ENCODE results near the gene CNPY3.

Gene CNPY3

DNA sequence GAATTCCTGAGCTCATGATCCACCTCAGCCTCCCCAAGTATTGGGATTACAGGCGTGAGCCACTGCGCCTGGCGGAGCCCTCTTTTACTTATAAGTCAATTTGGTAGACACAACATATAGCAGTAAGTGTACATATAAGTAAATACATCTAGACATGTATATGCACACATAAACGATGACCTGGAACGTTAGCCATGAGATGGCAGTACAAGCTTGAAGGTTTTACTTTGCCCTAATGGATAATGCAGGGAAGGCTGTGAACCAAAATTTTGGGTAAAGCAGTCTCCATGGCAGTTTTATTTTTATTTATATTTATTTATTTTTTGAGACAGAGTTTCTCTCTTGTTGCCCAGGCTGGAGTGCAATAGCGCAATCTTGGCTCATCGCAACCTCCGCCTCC lies 28.8 kb downstream of the CNPY3 start:
- Histone ChIP-seq H3K36me3 (ENCODE audit: insufficient read depth, low read length) (no peaks in the 10 kb centered on the region), H3K4me3 (ENCODE audit: low read depth, low read length) (no peak overlapping the region), H2AFZ (ENCODE audit: low read length, unreplicated experiment) (no peak overlapping the region), H3K79me2 (ENCODE audit: control insufficient read depth, insufficient read depth, low read length, unreplicated experiment) (no peaks in the 10 kb centered on the region), H3K27me3 (ENCODE audit: insufficient read depth, low read length) (no peaks in the 10 kb centered on the region), H3K27ac (ENCODE audit: low read depth, low read length) (no peak overlapping the region), H3K4me1 (ENCODE audit: control insufficient read depth, insufficient read depth, low read length, unreplicated experiment) (peaks cover 4% of the 10 kb centered on the region)

DNA sequence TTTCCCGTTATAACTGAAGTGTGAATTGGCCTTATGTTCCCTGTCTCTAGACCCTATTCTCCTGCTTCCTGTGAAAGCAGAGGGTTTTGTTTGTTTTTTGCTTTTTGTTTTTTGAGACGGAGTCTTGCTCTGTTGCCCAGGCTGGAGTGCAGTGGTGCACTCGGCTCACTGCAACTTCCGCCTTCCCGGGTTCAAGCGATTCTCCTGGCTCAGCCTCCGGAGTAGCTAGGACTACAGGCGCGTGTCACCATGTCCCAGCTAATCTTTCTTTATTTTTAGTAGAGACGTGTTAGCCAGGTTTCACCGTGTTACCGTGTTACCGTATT lies 30.6 kb downstream of the CNPY3 start:
- Histone ChIP-seq H3K4me3 (ENCODE audit: low read depth, low read length) (peak overlapping the region; percentile 72), H2AFZ (ENCODE audit: low read length, unreplicated experiment) (no peak overlapping the region), H3K36me3 (ENCODE audit: insufficient read depth, low read length) (no peaks in the 10 kb centered on the region), H3K79me2 (ENCODE audit: control insufficient read depth, insufficient read depth, low read length, unreplicated experiment) (no peaks in the 10 kb centered on the region), H3K27ac (ENCODE audit: low read depth, low read length) (no peak overlapping the region), H3K27me3 (ENCODE audit: insufficient read depth, low read length) (no peaks in the 10 kb centered on the region), H3K4me1 (ENCODE audit: control insufficient read depth, insufficient read depth, low read length, unreplicated experiment) (peaks cover 4% of the 10 kb centered on the region)

DNA sequence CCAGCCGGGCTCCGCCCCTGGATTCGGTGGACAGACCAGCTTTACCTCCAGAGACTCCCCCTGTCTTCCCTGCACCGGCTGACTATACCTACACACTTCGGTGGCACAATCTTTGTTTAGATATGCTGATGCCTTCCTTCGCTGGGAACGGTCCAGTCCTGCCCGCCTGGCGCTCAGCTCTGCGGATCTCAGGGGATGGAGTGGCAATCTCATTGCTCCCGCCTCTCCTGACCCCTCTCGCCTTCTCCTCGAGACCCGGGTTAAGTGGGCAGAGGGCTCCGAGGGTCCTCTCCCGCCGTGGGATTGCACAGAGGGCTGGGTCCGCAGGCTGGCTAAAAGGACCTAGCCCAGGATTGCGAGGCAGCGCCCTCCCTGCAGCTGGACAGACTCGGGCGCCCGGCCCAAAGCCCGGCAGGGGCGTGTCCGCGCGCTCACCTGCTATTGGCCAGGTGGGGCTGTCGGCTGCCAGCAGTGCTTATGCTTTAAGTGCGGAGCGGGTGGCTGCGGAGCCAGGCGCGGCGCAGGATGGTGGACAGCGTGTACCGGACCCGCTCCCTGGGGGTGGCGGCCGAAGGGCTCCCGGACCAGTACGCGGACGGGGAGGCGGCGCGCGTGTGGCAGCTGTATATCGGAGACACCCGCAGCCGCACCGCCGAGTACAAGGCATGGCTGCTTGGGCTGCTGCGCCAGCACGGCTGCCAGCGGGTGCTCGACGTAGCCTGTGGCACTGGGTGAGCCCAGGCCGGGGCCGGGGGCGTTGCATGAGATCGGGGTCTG lies 31.2 kb downstream of the CNPY3 start, which contains the start of gene GNMT:
Gene GNMT, plus strand, starts transcription at position 512 of the 777 bp plus-strand sequence. Its CDS starts 14 bp downstream, at position 526.
- H3K27me3 ChIP-seq (ENCODE audit: insufficient read depth, low read length): no peaks in the 10 kb centered on the region
- no peak within 1 kb of the TSS for H2AFZ ChIP-seq (ENCODE audit: low read length, unreplicated experiment)
- H3K4me1 ChIP-seq (ENCODE audit: control insufficient read depth, insufficient read depth, low read length, unreplicated experiment): peaks cover 4% of the 10 kb centered on the region
- no peak within 1 kb of the TSS for H3K27ac ChIP-seq (ENCODE audit: low read depth, low read length)
- peak within 1 kb of the TSS; percentile 72 for H3K4me3 ChIP-seq (ENCODE audit: low read depth, low read length)
- no peaks in the 10 kb centered on the region for H3K36me3 ChIP-seq (ENCODE audit: insufficient read depth, low read length)
- H3K79me2 ChIP-seq (ENCODE audit: control insufficient read depth, insufficient read depth, low read length, unreplicated experiment): no peaks in the 10 kb centered on the region

DNA sequence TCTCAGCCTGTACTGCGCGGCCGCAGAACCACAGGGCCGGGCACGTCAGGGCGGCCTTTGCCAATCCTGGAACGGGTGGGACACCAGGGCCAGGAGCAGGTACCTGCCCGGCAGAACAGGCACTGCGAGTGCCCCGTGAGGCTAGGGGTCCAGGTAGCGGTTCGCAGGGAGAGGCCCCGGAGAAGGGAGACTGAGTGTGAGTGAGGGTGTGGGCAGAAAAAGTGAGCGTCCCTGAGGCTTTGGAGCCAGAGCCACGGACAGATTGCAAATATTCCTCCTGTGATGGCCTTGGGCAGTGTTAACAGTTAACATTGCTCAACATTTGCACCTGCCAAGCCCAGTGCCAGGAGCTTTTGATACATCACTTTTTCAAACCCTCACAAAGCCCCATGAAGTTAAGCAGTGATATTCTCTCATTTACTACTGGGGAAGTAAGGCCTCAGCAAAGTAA lies 31.8 kb downstream of the CNPY3 start:
- H3K27ac ChIP-seq (ENCODE audit: low read depth, low read length): no peak overlapping the region
- H3K4me3 ChIP-seq (ENCODE audit: low read depth, low read length): peak overlapping the region; percentile 72
- H3K4me1 ChIP-seq (ENCODE audit: control insufficient read depth, insufficient read depth, low read length, unreplicated experiment): peaks cover 4% of the 10 kb centered on the region
- H2AFZ ChIP-seq (ENCODE audit: low read length, unreplicated experiment): no peak overlapping the region
- no peaks in the 10 kb centered on the region for H3K36me3 ChIP-seq (ENCODE audit: insufficient read depth, low read length)
- no peaks in the 10 kb centered on the region for H3K27me3 ChIP-seq (ENCODE audit: insufficient read depth, low read length)
- H3K79me2 ChIP-seq (ENCODE audit: control insufficient read depth, insufficient read depth, low read length, unreplicated experiment): no peaks in the 10 kb centered on the region

DNA sequence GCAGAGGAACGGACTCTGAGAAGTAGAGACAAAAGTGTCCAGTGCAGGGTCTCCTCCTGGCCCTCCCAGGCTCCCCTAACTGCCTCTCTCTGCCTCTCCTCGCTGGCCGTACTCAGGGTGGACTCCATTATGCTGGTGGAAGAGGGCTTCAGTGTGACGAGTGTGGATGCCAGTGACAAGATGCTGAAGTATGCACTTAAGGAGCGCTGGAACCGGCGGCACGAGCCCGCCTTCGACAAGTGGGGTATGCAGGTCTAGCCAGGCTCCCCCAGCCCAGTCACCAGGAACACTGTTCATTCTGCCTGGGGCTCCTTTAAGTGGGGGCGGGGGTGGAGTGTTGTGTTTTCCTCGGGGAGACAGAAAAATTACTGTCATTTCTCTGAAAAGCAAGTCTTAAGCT lies 32.8 kb downstream of the CNPY3 start:
- Histone ChIP-seq H3K4me3 (ENCODE audit: low read depth, low read length) (no peak overlapping the region), H3K27ac (ENCODE audit: low read depth, low read length) (no peak overlapping the region), H2AFZ (ENCODE audit: low read length, unreplicated experiment) (no peak overlapping the region)

DNA sequence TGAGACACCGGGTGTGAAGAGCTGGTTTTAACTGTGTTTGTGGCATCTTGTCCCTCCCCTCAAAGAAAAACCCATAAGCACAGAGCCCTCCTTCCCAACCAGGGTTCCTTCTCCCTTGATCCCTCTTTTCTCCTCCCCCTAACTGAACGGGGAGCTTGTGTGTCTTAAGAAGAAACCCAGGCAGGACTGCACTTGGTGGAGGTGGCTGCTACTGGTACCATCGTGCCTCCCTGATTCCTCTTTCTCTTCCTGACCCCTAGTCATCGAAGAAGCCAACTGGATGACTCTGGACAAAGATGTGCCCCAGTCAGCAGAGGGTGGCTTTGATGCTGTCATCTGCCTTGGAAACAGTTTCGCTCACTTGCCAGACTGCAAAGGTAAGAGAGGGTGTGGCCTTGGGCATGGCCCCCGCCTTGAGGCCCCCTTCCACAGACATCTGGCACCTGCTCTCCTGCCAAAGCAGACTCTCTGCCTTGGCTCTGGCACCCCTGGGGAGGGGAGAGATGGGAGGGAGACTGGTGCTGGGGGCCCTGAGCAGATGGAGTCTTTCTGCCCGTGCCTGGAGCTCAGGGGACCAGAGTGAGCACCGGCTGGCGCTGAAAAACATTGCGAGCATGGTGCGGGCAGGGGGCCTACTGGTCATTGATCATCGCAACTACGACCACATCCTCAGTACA lies 33.4 kb downstream of the CNPY3 start:
- H3K4me3 ChIP-seq (ENCODE audit: low read depth, low read length): no peak overlapping the region
- H3K36me3 ChIP-seq (ENCODE audit: insufficient read depth, low read length): no peaks in the 10 kb centered on the region
- H3K27me3 ChIP-seq (ENCODE audit: insufficient read depth, low read length): no peaks in the 10 kb centered on the region
- H3K27ac ChIP-seq (ENCODE audit: low read depth, low read length): no peak overlapping the region
- no peak overlapping the region for H2AFZ ChIP-seq (ENCODE audit: low read length, unreplicated experiment)
- no peaks in the 10 kb centered on the region for H3K79me2 ChIP-seq (ENCODE audit: control insufficient read depth, insufficient read depth, low read length, unreplicated experiment)
- H3K4me1 ChIP-seq (ENCODE audit: control insufficient read depth, insufficient read depth, low read length, unreplicated experiment): peaks cover 4% of the 10 kb centered on the region

More for the DNA sequence above, 32.8 kb downstream of the CNPY3 start:
- no peaks in the 10 kb centered on the region for H3K79me2 ChIP-seq (ENCODE audit: control insufficient read depth, insufficient read depth, low read length, unreplicated experiment)
- no peaks in the 10 kb centered on the region for H3K36me3 ChIP-seq (ENCODE audit: insufficient read depth, low read length)
- peaks cover 4% of the 10 kb centered on the region for H3K4me1 ChIP-seq (ENCODE audit: control insufficient read depth, insufficient read depth, low read length, unreplicated experiment)
- no peaks in the 10 kb centered on the region for H3K27me3 ChIP-seq (ENCODE audit: insufficient read depth, low read length)

DNA sequence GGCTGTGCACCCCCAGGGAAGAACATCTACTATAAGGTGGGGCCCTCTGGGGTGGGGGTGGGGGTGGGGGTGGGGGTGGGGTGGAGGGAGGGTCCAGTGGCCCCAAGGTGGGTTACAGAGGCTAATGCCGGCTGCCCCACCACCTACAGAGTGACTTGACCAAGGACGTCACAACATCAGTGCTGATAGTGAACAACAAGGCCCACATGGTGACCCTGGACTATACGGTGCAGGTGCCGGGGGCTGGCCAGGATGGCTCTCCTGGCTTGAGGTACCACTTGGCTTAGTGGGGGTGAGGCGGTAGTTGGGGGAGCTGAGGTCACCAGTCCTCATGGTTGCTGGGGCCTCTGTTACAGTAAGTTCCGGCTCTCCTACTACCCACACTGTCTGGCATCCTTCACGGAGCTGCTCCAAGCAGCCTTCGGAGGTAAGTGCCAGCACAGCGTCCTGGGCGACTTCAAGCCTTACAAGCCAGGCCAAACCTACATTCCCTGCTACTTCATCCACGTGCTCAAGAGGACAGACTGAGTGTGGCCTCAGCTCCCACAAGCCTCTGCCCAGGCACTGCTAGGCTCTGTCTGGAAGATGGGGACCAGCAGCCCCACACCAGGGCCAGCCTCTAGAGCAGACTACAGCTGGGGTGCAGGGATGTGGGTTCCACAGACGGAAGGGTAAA lies 34.0 kb downstream of the CNPY3 start:
- Histone ChIP-seq H3K79me2 (ENCODE audit: control insufficient read depth, insufficient read depth, low read length, unreplicated experiment) (no peaks in the 10 kb centered on the region), H3K4me1 (ENCODE audit: control insufficient read depth, insufficient read depth, low read length, unreplicated experiment) (peaks cover 4% of the 10 kb centered on the region), H3K4me3 (ENCODE audit: low read depth, low read length) (no peak overlapping the region), H3K27me3 (ENCODE audit: insufficient read depth, low read length) (no peaks in the 10 kb centered on the region), H3K36me3 (ENCODE audit: insufficient read depth, low read length) (no peaks in the 10 kb centered on the region), H3K27ac (ENCODE audit: low read depth, low read length) (no peak overlapping the region), H2AFZ (ENCODE audit: low read length, unreplicated experiment) (no peak overlapping the region)

DNA sequence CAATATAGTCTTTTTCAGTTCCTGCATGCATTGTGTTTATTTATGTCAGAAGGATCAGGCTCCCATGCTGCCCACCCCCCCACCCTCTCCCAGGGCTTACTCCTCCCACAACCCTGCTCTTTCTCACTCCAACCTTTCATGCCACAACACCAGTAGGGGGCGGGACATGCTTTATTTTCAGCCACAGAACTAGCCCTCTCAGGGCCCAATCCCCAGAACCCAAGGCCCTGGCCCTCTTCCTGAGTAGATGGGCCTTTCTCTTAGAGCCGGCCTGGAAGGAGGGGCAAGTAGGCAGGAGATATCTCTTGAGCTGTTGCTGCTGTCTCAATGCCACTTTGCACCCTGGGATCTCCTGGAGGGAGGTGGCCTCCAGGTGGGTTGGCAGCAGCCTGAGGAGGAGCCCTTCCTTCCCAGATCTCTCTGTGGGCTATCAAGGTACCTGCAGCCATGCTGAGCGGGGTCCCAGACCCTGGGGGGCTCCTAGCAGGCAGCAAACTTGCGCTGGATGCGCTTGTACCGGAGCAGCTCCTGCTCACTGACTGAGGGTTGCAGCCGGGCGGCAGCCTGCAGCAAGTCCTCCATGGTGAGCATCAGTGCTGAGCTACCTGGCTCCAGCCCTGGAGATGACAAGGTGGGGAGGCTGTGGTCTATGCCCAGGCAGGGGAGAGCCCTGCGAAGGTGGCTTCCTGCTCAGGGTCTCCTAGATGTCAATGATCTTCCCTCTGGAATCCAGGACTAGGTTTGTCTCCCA lies 34.8 kb downstream of the CNPY3 start:
- Histone ChIP-seq H2AFZ (ENCODE audit: low read length, unreplicated experiment) (no peak overlapping the region), H3K4me1 (ENCODE audit: control insufficient read depth, insufficient read depth, low read length, unreplicated experiment) (peaks cover 4% of the 10 kb centered on the region), H3K27ac (ENCODE audit: low read depth, low read length) (no peak overlapping the region), H3K27me3 (ENCODE audit: insufficient read depth, low read length) (no peaks in the 10 kb centered on the region), H3K36me3 (ENCODE audit: insufficient read depth, low read length) (no peaks in the 10 kb centered on the region), H3K4me3 (ENCODE audit: low read depth, low read length) (no peak overlapping the region), H3K79me2 (ENCODE audit: control insufficient read depth, insufficient read depth, low read length, unreplicated experiment) (no peaks in the 10 kb centered on the region)

DNA sequence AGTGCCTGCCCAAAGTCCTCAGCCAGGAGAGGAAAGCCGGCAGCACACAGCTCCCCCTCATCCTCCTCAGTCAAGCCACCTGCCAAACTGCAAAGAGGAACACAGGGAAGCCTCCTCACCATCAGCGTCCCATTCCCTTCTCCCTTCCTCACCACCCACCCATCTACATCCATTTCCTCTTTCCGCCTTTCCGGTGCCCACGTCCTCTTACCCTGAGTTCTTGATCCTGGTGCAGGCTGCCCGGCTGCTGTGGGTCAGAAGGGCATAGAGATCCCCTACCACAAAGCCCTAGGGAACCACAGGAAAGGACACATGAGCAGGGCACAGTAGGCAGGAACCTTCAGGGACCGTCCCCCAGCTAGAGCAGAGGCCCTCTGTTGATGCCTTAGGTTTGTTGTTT lies 37.3 kb downstream of the CNPY3 start:
- Histone ChIP-seq H3K36me3 (ENCODE audit: insufficient read depth, low read length) (no peaks in the 10 kb centered on the region), H3K27ac (ENCODE audit: low read depth, low read length) (no peak overlapping the region), H3K27me3 (ENCODE audit: insufficient read depth, low read length) (no peaks in the 10 kb centered on the region), H3K4me1 (ENCODE audit: control insufficient read depth, insufficient read depth, low read length, unreplicated experiment) (peaks cover 11% of the 10 kb centered on the region), H2AFZ (ENCODE audit: low read length, unreplicated experiment) (no peak overlapping the region), H3K4me3 (ENCODE audit: low read depth, low read length) (no peak overlapping the region), H3K79me2 (ENCODE audit: control insufficient read depth, insufficient read depth, low read length, unreplicated experiment) (no peaks in the 10 kb centered on the region)

DNA sequence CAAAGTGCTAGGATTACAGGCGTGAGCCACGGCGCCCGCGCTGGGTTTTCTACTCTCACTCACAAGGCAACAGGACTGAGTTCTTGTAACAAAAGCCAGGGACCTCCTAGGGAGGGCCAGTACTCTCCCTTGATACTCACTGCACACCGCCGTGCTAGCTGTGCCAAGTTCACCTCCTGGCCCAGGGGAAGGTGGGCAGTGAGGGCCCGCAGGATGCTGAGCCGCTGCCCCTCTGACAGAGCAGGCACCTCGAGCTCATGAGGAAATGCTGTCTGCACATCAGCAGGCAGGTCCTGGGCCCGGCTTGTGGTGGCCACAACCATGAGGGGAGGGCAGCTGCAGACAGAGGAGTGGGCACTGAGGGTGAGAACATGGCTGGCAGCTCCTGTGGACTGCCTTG lies 37.9 kb downstream of the CNPY3 start:
- H3K36me3 ChIP-seq (ENCODE audit: insufficient read depth, low read length): no peaks in the 10 kb centered on the region
- H3K4me1 ChIP-seq (ENCODE audit: control insufficient read depth, insufficient read depth, low read length, unreplicated experiment): peaks cover 11% of the 10 kb centered on the region
- no peak overlapping the region for H3K4me3 ChIP-seq (ENCODE audit: low read depth, low read length)
- H3K27me3 ChIP-seq (ENCODE audit: insufficient read depth, low read length): no peaks in the 10 kb centered on the region
- no peak overlapping the region for H3K27ac ChIP-seq (ENCODE audit: low read depth, low read length)
- H3K79me2 ChIP-seq (ENCODE audit: control insufficient read depth, insufficient read depth, low read length, unreplicated experiment): no peaks in the 10 kb centered on the region
- H2AFZ ChIP-seq (ENCODE audit: low read length, unreplicated experiment): no peak overlapping the region

Measured in ACC112 (cell line).